ENCODE measurements around the gene ARHGAP28. TPM values are rescaled to one million over a fixed set of nuclear protein-coding genes. Genes with fewer than 3 reads are reported as not detected.

Gene ARHGAP28, protein sequence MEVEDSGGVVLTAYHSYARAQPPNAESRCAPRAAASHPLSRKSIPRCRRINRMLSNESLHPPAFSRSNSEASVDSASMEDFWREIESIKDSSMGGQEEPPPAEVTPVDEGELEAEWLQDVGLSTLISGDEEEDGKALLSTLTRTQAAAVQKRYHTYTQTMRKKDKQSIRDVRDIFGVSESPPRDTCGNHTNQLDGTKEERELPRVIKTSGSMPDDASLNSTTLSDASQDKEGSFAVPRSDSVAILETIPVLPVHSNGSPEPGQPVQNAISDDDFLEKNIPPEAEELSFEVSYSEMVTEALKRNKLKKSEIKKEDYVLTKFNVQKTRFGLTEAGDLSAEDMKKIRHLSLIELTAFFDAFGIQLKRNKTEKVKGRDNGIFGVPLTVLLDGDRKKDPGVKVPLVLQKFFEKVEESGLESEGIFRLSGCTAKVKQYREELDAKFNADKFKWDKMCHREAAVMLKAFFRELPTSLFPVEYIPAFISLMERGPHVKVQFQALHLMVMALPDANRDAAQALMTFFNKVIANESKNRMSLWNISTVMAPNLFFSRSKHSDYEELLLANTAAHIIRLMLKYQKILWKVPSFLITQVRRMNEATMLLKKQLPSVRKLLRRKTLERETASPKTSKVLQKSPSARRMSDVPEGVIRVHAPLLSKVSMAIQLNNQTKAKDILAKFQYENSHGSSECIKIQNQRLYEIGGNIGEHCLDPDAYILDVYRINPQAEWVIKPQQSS
- polyA plus RNA-seq (2013, experiment 1 of 2; ENCODE audit: insufficient read length) = 17.9 TPM
- 23.2 TPM for polyA plus RNA-seq (2013, experiment 2 of 2; ENCODE audit: insufficient read length)

DNA sequence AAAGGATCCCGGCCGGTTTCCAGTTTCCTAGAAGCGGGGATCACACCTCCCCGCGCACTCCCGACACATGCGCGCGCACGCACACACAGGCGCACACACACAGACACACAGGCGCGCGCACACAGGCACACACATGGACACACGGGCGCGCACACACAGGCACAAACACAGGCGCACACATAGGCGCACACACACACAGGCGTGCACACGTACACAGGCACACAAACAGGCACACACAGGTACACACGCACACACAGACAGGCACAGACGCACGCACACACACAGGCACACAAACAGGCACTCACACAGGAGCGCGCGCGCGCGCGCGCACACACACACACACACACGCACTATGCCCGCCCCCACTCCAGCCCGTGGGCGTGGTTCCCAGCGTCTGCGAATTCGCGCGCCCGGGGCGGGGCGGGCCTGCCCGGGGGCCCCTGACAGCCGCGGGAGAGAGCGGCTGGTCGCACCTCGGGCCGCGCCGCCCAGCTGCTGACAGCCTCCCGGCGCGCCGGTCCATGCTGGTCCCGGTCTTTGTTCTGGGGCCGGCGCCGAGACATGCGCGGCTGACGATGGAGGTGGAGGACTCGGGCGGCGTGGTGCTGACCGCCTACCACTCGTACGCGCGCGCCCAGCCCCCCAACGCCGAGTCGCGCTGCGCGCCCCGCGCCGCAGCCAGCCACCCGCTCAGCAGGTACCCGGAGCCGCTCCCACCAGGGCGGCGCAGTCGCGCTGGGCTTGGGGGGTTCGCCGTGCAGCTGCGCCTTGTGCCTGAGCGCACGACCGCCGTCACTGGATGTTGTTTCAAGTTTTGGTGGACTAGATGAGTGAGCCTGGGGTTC, at the start of gene ARHGAP28:
Gene ARHGAP28 (plus strand): TSS at position 470 of the 845 bp plus-strand sequence. CDS start 106 bp downstream, at position 576.
- peak; percentile 96 for DNase-seq

DNA sequence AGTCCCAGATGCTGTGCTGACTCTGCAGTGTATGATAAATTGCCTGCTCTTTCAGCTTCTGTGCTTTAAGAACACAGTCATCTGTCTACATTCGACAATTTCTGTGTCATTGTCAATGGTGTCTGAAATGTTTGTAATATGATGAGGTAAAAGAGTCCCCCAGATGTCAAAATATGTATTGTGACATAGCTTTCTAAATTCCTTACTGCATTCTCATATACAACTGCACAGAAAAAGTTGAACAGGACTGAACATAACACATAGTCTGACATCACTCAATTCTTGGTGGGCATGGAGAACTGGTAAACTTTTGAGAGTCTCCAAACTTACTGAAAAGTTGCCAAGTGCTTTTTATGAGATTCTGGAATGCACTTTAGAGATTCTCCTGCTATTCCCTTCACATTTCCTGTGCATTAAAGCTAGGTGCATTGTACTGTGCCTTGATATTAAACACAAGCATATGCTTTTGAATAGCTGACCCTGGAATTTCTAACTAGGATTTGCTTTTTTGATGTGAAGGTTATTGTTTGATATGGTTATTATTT, 48.1 kb upstream of the ARHGAP28 start:
- peak; percentile 50 for DNase-seq

DNA sequence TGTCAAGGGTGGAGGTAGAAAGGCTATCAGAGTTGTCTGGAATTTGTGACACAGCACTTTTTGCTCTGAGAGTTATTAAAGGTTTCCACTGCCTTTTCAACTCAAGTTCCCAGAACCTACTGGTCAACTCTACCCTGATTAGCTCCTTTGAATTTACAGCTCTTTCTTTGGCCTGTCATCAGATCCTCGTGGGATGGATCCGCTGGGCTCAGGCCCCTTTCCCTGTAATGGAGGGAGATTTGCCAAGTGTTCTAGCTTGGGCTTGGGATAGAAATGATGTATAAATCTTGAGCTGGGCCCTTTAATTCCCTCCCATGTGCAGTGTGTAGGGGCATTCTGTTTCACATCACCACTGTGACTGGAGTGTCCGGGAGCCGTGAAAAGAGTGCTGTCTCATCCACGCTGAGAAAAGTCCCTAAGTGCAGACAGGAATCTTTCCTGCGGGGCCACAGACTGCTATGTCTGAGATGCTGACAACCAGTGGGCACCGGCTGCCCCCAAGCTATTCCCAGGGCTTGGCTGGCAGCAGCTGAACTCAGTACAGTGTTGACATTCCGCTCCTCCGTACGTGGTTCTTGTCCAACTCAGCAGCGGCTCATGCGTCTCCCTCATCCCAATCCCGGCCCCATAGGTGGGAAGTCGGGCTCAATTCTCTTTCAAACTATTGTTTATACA, 46.9 kb upstream of the ARHGAP28 start:
- DNase-seq = no peak

DNA sequence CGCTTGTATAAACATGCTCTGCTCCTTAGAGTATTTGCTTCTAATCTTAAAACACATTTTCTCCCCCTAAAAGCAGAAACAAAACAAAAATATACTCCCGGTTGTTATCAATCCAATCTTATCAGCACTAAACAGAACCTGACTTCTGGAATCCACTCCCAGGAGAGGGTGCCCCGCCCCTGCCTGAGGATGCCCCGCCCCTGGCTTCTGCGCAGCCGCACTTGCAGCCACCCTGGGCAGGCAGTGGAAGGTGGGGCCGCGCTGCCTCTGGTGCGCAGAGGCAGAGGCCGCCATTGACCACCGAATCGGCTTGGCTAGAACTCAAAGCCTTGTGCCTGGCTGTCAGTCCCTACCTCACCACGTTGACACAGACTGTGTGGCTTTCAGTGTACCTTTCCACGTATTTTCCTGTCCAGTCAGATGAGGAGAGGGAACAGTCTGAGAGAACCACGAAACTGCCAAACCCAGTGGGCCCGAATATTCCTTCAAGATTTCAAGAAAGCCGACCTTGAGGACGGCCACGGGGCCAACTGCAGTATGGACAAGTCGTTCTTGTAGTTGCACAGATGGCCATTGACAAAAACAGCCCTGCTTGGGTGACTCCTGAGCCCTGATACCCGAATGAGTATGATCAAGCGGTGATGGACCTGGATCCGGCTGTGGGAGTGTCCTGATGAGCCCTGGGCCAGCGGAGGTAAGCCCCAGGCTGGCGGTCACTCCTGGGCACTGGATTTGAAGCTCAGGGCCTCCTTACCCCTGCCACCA, 46.2 kb upstream of the ARHGAP28 start:
- no peak for DNase-seq

DNA sequence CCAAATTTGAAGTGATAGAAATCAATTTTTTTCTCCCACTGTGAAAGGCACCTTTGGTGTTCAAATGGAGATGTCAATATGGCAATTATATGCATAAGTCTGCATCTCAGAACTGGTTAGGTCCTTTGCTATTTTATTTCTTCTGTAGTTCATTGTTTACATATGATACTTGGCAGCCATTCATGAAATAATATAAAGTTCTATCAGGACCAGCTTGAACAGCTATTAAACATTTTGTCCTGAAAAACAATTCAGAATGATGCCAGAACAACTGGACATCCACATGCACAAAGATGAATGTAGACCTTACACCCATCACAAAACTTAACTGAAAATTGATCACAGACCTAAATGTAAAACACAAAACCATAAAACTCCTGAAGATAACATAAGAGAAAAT, 41.8 kb upstream of the ARHGAP28 start:
- no peak for DNase-seq

DNA sequence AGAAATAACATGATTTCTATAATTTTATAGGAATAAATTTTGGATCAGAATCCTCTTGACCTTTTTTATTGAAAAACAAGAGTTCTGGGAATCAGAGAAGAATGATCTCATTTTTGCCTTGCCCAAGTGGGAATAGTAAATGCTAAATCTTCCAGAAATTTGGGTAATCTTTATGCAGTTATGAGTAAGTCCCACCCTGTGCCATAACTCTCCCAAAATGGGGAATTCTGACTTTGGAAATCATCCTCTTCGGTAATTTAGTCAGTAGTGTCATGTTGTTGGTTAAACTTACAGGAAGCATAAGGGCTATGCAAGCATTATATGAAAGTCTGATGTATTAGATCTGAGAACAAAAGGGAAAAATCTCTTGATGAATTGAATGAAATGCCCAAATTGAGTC, 20.6 kb upstream of the ARHGAP28 start:
- no peak for DNase-seq

DNA sequence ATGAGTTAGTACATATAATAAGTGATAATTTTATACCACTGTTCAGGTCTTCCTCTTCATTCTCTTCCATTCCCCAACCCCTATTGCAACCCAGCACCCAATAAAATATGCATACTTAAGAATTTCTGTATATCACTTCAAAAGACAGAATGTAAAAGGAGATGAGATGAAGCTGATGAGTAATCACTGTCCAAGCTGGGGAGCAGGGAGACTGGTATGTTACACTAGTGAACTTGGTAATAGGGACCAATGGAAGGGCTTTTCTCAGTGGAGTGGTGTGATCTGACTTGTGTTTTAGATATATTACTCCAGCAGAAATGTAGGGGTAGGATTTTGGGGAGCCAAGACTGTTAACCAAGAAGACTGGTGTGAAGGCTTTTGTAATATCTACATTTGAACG, 18.0 kb upstream of the ARHGAP28 start:
- DNase-seq = peak; percentile 51

DNA sequence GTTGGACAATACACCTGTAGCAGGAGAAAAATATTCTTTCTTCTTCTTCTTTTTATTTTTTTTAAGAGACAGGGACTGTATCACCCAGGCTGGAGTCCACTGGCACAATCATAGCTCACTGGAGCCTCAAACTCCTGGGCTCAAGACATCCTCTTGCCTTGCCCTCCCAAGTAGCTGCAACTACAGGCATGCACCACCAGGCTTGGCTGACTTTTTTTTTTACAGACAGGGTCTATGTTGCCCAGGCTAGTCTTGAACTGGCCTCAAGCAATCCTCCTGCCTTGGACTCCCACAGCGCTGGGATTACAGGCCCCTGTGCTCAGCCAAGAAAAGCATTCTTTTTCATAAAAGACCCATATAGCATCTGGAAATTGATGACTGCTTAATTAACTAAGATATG, 17.1 kb upstream of the ARHGAP28 start:
- DNase-seq = no peak

DNA sequence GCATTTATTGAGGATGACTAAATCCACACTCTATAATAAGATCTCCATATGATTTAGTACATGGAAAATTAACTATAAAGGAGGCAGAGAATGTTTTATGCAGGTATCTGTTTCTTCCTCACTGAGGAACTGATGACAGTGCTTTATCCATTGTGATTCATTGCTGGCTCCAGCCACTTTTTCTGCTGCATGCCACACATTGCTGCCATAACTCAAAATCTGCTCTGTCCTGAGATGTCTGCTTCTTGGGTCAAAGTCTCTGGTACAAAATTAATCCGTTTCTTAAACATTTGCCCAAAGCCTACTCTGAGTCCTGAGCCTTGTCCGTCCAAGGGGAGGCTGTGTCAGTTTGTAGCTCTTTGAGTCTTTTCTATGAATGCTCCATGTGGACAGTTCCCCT, 15.5 kb upstream of the ARHGAP28 start:
- DNase-seq = peak; percentile 60

DNA sequence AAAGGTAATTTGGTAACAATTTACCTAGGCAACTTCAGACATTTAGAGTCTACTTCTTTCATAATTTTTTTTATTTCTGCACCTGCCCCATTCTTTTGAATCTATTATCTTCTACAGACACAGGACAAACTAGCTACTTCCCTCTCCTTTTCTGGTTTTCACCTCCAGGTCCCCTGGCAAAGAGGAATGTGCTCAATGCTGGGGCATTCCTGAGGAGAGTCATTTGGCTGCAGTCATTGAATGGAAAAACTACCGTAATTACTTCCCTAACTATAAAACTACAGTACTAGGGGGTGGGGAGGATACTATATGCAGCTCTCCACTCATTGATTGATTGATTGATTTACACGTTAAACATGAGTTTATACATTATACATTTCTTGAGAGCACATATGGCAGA, 11.2 kb upstream of the ARHGAP28 start:
- DNase-seq = no peak

DNA sequence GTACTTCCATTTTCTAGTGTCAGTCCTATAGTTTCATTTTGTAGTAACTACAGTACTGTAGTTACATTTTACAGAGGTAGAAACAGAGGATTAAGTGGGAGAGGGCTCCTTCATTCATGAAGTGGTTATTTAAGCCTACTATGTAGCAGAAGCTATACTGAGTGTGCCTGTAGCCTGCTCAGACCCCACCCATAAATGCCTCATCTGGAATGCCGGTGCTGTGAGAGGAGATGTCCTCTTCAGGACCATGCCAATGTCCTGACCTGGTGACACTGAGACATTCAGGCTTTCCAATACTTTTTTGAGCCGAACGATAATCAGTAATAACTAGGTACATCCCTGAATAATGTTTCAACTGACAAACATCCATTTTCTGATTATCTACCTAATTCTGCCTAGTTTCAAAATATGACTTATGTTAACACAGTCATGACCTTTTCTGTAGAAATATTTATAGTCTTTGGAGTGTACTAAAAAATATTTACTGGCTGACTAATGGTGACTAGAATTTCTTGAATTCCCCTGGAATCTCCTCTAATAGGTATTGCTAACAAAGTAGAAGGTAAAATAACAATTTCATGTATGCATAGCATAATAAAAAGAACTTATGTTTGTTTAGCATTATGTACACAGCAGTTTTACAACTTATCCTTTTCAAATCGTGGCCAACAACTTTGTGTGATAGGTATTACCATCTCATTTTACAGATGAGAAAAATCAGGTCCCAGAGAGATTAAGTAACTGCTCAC, 10.2 kb upstream of the ARHGAP28 start:
- no peak for DNase-seq

DNA sequence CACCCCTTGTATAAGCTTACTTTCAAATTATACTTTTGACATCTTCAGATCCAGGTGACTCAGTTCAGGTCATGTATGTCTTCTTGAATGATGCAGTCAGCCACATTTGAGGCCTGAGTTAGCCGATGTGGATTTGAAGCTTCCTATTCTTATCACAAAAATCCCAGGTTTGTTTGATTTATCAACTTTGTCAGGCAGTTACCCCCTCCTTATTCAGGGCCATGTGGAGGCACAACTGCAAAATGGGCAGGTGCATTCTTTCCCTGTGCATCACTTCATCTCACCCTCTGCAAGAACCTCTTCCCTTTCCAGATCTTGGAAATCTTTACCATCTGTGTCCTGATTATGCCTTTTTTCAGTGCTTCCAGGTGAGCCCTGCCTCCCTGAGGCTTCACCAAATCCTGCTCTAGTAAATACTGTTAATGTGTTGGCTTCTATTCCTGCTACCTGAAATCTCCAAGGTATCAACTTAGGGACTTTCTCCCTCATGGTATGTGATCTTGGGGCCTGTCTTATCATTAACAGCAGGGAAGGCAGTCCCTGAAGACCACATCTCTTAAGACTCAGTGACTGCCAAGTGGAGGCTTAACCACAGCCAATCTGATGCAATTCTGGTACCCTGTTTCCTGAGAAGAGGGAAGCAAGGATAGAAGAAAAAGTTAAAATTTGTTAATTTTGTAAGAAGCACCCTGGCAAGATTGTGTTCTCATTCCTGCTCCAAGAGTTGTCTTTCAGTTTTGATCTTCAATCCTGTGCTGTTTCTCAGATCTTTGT, 9.4 kb upstream of the ARHGAP28 start:
- DNase-seq = peak; percentile 60

DNA sequence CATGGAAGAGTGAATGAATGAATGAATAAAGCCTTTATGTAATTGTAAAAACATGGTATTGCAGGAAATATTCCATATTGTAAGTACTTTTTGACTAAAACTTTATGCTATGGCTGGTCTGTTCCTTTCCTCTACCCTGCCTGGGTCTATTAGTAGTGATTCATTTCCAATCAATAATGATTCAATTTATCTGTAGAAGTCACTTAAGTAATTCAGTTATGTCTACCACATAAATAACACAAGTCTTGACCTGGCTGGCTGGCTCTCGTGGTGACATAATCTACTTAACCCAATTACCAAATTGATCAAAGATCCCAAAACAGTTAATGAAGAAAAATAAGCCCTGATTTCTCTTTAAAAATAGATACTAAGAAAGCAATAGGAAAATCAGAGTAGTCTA, 7.8 kb upstream of the ARHGAP28 start:
- DNase-seq = no peak

DNA sequence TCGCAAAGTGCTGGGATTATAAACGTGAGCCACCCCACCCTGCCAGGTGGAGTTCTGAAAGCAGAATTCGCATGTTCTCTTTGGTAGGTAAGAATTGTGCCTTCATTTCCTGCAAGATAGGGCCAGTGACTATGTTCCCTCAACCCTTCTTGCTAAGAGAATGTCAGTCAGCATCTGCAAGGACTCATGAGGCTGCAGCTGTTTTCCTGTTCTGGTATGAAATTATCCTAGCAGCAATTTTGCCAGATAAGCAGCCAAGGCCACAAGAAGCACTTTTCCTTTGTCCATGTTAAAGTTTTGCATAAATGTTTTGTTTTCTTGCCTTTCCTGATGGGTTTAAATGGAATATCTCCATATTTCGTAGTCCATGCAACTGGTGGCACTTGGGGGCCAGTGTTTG, 6.8 kb upstream of the ARHGAP28 start:
- no peak for DNase-seq

DNA sequence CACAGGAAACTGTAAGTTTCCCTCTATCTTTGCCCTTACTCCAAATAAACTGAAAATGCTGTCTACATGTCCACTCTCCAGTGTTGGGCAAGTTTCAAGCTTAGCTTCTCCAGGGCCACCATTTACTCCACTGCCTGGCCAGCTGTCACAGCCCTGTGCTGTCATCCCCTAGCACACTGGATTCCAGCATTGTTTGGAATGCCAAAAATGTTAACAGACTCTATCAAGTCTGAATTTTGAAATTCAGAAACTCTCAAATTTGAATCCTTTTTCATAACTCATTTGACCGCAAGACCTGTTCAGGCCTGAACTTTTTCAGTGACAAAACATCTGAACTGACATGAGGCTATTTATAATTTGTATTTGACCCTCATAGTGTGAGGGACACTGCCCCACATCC, 5.2 kb upstream of the ARHGAP28 start:
- no peak for DNase-seq

DNA sequence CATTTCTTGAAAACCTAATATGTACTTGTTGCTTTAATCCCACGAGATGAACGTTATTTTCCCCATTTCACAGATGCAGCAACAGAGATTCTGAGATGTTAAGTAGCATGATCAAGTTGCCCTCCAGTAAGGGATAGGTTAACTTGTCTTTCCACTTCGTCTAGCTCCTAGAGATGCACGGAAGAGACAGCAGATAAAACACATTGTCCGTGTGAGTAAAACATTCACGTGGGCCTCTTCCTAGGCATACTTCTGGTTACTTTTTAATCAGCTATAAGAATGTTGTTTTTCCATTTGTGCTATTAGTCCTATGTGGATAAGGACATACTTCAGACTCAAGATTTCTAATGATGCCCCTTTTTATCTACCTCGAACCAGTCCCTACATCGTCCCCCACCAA, 1.2 kb upstream of the ARHGAP28 start:
- DNase-seq = no peak

DNA sequence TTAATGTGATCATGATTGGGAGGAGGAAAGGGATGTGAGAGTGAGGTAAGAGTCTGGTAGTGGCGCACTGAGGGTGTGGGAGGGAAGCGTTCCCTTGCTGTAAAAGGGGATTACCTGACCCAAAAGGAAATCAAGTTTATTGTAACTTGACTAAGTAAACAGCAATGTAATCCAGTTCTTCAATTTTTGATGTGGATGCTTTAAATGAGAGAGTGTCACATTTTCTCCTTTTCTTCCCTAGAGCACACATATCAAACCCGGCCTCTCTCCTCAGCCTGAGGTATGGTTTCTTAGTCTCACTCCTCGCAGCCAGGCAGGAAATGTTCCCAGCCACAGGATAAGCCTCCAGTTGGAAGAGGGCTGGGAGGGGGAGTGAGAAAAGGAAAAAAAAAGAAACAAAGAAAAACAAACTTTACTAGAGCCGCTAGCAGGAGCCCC, 688 bp upstream of the ARHGAP28 start:
- DNase-seq = no peak

DNA sequence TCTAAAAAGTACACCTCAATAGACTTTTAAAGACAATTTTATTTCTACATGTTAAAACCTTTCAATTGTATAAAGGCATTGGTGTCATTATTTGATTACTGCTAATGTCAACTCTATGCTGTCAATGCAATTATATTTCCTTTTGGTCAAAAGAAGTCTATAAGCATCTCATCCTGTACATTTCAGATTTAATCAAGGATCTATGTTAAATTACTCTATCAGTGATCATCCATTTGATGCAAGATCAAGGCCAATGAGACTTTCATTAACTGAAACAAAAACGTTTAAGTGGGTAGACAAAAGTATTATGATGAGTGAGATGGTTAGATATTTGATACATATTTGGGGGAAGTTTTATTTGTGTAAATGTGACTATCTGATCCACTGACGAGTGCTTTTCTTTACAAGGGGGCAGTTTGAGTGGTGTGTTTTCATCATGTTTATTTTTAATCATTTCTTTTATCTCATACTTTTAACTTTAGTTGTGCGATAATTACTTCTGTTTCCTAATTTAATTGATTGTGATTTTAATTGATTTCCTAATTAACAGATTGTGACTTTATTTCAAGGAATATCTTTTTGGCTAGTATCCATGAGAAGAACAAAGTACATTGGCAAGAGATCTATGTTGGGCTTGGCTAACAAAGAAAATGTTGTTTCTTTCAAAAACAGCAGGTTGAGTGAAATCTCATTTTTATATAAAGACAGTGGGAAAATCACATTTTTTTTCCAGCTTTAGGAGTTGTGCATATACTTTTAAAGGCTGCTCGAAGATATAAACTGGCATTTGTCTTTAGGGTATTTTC, 1.1 kb downstream of the ARHGAP28 start:
- DNase-seq = no peak

DNA sequence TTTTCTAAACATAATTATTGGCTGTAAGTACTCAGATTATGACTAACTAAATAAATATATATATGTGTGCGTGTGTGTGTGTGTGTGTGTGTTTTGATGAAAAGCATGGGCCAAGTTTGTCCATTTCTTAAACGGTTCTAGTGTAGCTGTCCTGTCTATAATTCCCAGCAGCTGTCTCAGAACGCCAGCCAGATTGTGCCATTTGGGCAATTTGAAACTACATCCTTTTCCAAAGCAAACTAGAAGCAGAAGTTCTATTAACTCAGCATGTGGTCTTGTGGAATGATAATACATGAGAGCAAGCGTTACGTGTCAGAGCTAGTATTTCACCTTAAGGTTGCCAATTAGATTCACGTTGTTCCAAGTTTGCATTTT, 1.7 kb downstream of the ARHGAP28 start:
- peak; percentile 95 for DNase-seq

Data from fibroblast of skin of scalp (primary cell).